ENCODE data around the gene TOX2. TPM values are rescaled to one million over a fixed set of nuclear protein-coding genes. Genes with fewer than 3 reads are reported as not detected.

TOX2 gene
- total RNA-seq, 1 experiment from 2014 or later: 2.7 TPM

DNA sequence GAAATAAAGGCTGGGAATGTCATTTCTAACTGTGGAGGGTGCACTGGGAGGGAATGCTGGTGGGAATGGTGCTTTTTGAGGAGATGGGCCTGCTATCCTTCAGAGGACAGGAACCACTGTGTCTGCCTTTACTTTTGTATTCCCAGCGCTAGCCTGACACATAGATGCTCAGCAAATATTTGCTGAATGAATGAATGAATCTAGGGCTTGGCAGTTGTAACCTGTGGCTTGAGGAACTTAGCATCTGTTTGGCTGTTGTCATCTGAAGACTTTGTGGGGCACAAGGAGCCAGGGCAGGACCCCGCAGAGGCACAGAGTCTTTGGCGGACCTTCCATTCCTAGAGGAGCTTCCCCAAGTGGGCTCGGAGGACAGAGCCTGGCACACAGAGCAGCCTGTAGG is 6.1 kb downstream of the TOX2 start:
- peaks cover 15% of the 10 kb centered on the region for H3K4me1 Mint-ChIP-seq (ENCODE audit: insufficient read depth, unreplicated experiment)
- no TSS peak for BruUV-seq (replicated peaks)
- H3K4me3 Mint-ChIP-seq (ENCODE audit: unreplicated experiment): no peak overlapping the region
- CTCF ChIA-PET: interaction anchor here (1.3 kb wide), 1 partner anchor 171 kb away, joined by 4 read pairs; no protein-coding TSS in a partner anchor
- TF ChIP-seq, protein P1, sequence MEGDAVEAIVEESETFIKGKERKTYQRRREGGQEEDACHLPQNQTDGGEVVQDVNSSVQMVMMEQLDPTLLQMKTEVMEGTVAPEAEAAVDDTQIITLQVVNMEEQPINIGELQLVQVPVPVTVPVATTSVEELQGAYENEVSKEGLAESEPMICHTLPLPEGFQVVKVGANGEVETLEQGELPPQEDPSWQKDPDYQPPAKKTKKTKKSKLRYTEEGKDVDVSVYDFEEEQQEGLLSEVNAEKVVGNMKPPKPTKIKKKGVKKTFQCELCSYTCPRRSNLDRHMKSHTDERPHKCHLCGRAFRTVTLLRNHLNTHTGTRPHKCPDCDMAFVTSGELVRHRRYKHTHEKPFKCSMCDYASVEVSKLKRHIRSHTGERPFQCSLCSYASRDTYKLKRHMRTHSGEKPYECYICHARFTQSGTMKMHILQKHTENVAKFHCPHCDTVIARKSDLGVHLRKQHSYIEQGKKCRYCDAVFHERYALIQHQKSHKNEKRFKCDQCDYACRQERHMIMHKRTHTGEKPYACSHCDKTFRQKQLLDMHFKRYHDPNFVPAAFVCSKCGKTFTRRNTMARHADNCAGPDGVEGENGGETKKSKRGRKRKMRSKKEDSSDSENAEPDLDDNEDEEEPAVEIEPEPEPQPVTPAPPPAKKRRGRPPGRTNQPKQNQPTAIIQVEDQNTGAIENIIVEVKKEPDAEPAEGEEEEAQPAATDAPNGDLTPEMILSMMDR (IDR thresholded peaks at IDR 0.05; ENCODE audit: unreplicated experiment): no peak
- H3K36me3 Mint-ChIP-seq (ENCODE audit: insufficient read depth, unreplicated experiment): peaks cover 6% of the 10 kb centered on the region
- POLR2A ChIA-PET: no interaction called here
- H3K9me3 Mint-ChIP-seq (ENCODE audit: unreplicated experiment): no peaks in the 10 kb centered on the region
- H3K27me3 Mint-ChIP-seq (ENCODE audit: insufficient read depth, unreplicated experiment): no peaks in the 10 kb centered on the region
- no peak for DNase-seq (ENCODE audit: unreplicated experiment)
- no peak overlapping the region for H3K27ac Mint-ChIP-seq (ENCODE audit: low read depth, unreplicated experiment)
- intact Hi-C loops (cut with micrococcal nuclease): no loop called here

DNA sequence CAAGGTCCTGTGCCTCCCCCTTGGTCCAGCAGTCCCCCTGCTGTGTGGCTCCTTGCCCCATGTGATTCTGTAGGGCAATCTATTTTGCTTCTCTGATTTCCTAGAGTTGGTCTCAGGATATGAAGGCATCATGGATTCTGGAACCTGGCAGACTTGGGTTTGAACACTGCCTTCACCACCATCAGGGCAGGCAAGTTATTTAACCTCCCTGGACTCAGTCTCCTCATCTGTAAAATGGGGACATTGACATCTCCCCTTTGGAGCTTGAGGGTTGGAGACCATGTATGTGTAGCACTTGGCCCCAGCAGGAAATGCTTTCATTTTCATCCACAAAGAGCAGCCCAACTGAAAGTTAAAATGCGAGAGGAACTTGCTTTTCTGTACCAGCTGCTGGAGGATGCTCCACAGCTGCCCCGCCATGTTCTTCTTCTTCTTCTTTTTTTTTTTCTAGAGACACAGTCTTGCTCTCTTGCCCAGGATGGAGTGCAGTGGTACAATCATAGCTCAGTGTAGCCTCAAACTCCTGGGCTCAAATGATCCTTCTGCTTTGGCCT is 6.7 kb downstream of the TOX2 start:
- ChIA-PET POLR2A (no interaction called here), CTCF (interaction anchor here (1.3 kb wide), 1 partner anchor 172 kb away, joined by 4 read pairs; no protein-coding TSS in a partner anchor)
- Mint-ChIP-seq H3K27me3 (ENCODE audit: insufficient read depth, unreplicated experiment) (no peaks in the 10 kb centered on the region), H3K36me3 (ENCODE audit: insufficient read depth, unreplicated experiment) (peaks cover 6% of the 10 kb centered on the region), H3K9me3 (ENCODE audit: unreplicated experiment) (no peaks in the 10 kb centered on the region), H3K27ac (ENCODE audit: low read depth, unreplicated experiment) (no peak overlapping the region), H3K4me1 (ENCODE audit: insufficient read depth, unreplicated experiment) (peaks cover 20% of the 10 kb centered on the region), H3K4me3 (ENCODE audit: unreplicated experiment) (no peak overlapping the region)
- intact Hi-C loops (cut with micrococcal nuclease): no loop called here
- TF ChIP-seq, protein P1 (IDR thresholded peaks at IDR 0.05; ENCODE audit: unreplicated experiment): no peak
- no peak for DNase-seq (ENCODE audit: unreplicated experiment)
- no TSS peak for BruUV-seq (replicated peaks)

DNA sequence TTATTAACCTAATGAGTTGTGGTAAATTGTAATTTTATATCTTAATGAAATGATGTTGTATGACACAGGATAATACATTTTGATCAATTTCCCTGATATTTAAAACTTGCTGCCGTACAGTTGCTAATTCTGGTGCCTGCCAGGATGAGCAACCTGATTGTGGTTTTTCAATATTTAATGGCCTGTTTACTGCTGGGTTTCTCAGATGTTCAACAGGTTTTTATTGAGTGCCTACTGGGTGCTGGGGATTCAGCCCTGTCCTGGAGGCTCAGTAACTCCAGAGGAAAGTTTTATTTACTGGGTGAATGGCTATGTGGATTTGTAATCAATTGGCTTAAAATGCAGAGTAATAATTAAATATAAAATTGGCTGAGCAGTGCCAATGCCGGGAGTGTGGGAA is 8.0 kb downstream of the TOX2 start:
- intact Hi-C loops (cut with micrococcal nuclease): no loop called here
- H3K4me1 Mint-ChIP-seq (ENCODE audit: insufficient read depth, unreplicated experiment): peaks cover 20% of the 10 kb centered on the region
- peaks cover 6% of the 10 kb centered on the region for H3K36me3 Mint-ChIP-seq (ENCODE audit: insufficient read depth, unreplicated experiment)
- BruUV-seq (replicated peaks): no TSS peak
- no peak for DNase-seq (ENCODE audit: unreplicated experiment)
- H3K27ac Mint-ChIP-seq (ENCODE audit: low read depth, unreplicated experiment): no peak overlapping the region
- TF ChIP-seq, protein P1 (IDR thresholded peaks at IDR 0.05; ENCODE audit: unreplicated experiment): no peak
- ChIA-PET POLR2A (interaction anchor here (0.7 kb wide), 1 partner anchor 16 kb away, joined by 3 read pairs; no protein-coding TSS in a partner anchor), CTCF (no interaction called here)
- no peaks in the 10 kb centered on the region for H3K27me3 Mint-ChIP-seq (ENCODE audit: insufficient read depth, unreplicated experiment)
- H3K9me3 Mint-ChIP-seq (ENCODE audit: unreplicated experiment): no peaks in the 10 kb centered on the region
- no peak overlapping the region for H3K4me3 Mint-ChIP-seq (ENCODE audit: unreplicated experiment)

DNA sequence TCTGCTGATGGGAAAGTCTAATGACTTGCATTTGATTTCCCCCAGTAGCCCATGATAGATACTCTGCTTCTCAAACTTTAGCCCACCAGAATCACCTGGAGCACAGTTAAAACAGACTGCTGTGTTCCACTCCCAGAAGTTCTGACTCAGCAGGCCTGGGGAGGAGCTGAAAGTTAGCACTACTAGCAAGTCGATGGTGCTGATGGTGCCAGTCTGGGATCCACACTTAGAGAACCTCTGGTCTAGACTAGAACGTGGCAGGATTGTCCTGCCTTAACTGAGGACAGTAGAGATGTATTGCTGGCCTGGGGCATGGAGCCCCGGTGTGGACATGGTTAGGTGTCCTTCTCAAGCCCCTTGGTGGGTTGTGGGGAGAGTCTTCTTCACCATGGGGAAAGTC is 8.7 kb downstream of the TOX2 start:
- intact Hi-C loops (cut with micrococcal nuclease): no loop called here
- TF ChIP-seq, protein P1 (IDR thresholded peaks at IDR 0.05; ENCODE audit: unreplicated experiment): no peak
- H3K27me3 Mint-ChIP-seq (ENCODE audit: insufficient read depth, unreplicated experiment): no peaks in the 10 kb centered on the region
- no peaks in the 10 kb centered on the region for H3K9me3 Mint-ChIP-seq (ENCODE audit: unreplicated experiment)
- H3K36me3 Mint-ChIP-seq (ENCODE audit: insufficient read depth, unreplicated experiment): peaks cover 6% of the 10 kb centered on the region
- no TSS peak for BruUV-seq (replicated peaks)
- peaks cover 20% of the 10 kb centered on the region for H3K4me1 Mint-ChIP-seq (ENCODE audit: insufficient read depth, unreplicated experiment)
- CTCF ChIA-PET: no interaction called here
- POLR2A ChIA-PET: interaction anchor here (0.7 to 1.7 kb wide), 2 partner anchors 16 to 19 kb away, joined by 3 read pairs; no protein-coding TSS in a partner anchor
- no peak overlapping the region for H3K27ac Mint-ChIP-seq (ENCODE audit: low read depth, unreplicated experiment)
- no peak for DNase-seq (ENCODE audit: unreplicated experiment)
- no peak overlapping the region for H3K4me3 Mint-ChIP-seq (ENCODE audit: unreplicated experiment)
